NCI-H446 (cell line): ENCODE measurements around the gene SLC35D3.
"Not testable (repeated sequence)": the region's sequence is repeated elsewhere in the genome, so short reads cannot be mapped to it uniquely, and the experiment has no call there.

Experiments
- DNase-seq, 2 experiments: peaks; one replicate each; lab custom pipeline; 2025; lab: John Stamatoyannopoulos, UW

Gene SLC35D3

DNA sequence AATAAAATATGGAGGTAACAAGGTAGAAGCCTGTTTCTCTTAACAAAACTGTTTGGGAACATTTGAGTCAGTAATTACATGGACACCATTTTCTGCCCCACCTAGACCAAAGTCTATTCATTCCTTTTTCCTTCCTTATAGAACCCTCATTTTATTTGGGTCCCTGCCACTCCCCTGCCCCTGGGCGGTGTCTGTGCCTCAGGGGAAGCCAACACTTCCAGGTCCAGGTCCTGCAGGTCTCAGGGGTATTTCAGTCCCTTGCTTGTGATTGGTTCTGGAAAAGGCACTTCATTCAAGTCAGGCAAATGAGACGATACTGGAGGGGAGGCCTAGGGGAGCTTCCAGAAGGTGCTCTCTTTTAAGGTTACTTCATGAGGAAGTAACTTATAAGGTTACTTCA, 42.3 kb downstream of the SLC35D3 start:
- no peak for DNase-seq

- peak; percentile 27 to 76 for DNase-seq
Measured at GRCh38 chr6:136967876-136968752, 46.0 kb downstream of the SLC35D3 start.

GRCh38 chr6:136968837-136969236, 46.7 kb downstream of the SLC35D3 start:
- no peak for DNase-seq

GRCh38 chr6:136969433-136969832, 47.3 kb downstream of the SLC35D3 start:
- DNase-seq = no peak

GRCh38 chr6:136969930-136970329, 47.8 kb downstream of the SLC35D3 start:
- no peak for DNase-seq

DNA sequence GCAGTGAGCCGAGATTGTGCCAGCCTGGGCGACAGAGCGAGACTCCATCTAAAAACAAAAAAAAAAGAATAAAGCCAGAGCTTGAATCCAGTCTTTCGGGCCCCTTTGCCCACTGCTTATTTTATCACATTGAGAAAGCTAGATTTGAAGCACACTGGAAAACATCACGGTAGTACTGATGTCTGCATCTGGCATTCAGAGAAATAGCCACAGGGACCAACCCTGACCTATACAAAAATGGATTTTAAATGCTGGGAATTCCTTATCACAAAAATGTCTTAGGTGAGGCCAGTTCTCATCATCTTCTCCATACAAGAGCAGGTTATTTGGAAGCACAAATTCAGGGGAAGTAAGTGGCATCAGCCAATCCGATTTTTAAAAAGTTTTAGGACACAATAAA, 49.5 kb downstream of the SLC35D3 start:
- DNase-seq = no peak

GRCh38 chr6:136973781-136974180, 51.7 kb downstream of the SLC35D3 start:
- DNase-seq = not testable (repeated sequence)
